Stimulated activated CD4-positive, alpha-beta T cell treated with anti-CD3 and anti-CD28 coated beads, Interleukin-2, amount 100 ng/mL, for 48 hours (primary cell): ENCODE measurements around the gene CRACR2A.
A peak's percentile ranks its signal among the peaks of the same experiment; 100 is the strongest.

Experiments used
- DNase-seq, 2 donors: peaks; one replicate each; pipeline ENCODE4 v3.0.0-alpha.2; 2020

CRACR2A gene

DNA sequence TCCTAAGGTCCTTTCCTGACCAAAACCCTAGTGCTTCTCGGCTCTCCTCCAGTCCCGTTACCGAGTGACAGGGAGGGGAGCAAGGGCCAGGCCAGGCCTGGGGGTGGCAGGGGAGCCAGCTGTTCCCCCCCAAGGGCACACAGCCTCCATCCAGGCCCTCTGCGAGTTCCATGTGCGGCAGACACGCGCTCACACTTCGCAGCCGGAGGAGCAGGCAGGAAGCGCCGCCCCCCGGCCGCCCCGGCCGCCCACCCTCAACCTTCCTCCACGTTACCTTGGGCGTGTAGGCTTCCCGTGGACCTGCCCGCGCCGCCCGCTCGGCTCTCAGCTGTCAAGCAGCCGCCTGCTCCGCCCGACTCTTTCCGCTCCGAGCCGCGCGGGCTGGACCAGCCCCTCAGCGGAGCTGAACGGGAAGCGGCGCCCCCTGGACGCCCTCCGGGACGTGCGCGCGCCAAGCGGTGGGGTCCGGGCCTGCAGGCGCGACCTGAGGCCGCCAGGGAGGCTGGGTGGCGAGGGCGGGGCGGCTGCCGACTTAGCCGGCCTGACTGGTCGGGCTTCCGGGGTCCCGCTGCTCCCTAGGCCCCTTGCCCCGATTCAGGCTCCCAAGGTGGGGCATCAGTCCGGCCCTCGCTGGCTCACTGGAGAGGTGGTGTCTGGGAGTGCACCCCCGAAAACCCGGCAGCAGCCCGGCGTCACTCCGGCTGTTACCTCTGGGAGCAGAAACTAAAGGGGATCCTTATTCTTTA, at the start of gene CRACR2A:
CRACR2A (minus strand) TSS at position 369 of the 746 bp plus-strand sequence. CDS start 56,110 bp downstream, outside the sequence.
- DNase-seq, result peak; percentile 72 to 82

GRCh38 chr12:3797531-3798048, 44.7 kb upstream of the CRACR2A start:
- DNase-seq, result no peak

DNA sequence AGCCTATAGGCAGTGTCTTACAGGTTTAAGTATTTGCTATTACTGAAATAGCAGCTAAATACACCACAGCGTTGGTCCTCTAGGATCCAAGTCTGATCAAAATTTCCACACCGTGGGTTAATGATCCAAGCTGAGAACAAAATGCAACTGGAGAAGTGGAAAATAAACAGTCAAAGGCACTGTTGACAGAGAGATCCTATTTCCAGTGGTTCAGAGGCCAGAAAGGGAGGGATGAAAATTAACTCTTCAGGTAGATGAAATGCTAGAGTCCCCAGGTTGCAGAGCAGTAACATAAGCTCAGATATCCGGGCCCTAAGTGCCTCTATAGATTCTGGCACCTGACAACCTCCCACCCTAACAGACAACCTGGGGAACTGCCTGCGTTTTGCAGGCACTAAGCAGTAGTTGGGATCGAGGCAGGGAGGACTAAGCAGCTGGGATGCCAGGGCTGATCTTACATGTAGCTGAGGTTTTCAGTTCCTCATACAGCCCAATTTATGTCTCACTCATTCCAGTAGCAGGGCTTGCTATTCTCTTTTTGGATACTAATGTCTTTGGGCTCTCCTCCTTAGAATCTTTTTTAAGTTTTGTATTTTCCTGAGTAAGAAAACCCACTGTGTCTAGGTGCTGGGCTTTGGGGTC, 42.7 kb upstream of the CRACR2A start:
- no peak for DNase-seq

- DNase-seq, result no peak
Observed at GRCh38 chr12:3795066-3795465, 42.2 kb upstream of the CRACR2A start.

GRCh38 chr12:3792623-3793288, 39.8 kb upstream of the CRACR2A start:
- no peak for DNase-seq

- no peak for DNase-seq
Observed at GRCh38 chr12:3791256-3791874, 38.5 kb upstream of the CRACR2A start.

- DNase-seq, result no peak
Observed at GRCh38 chr12:3790642-3791041, 37.7 kb upstream of the CRACR2A start.

- no peak for DNase-seq
Observed at GRCh38 chr12:3789838-3790237, 36.9 kb upstream of the CRACR2A start.

DNA sequence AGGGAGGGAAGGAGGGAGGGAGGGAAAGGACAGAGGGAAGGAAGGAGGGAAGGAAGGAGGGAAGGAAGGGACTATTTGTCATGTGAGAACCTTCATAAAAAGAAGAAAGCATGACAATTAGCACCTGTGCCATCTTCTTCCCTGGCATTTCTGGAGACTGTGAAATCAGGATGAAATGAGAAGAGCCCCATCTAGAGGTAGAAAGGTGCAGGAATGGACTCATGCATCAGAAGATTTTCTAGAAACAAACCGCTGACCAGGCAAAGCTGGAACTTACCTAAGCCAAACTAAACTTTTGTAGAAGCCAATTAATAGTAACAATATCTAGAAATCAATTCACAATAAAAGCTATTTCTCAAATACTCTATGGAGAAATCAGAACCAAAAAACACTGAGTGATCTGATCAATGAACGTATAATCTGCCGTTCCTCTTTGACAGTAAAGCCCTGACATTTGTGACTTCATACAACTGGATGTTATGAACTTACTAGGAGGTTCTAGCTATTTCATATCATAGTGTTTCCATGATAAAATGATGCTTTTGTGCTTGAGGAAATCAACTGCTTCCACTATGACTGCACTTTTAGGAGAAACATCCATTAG, 24.4 kb upstream of the CRACR2A start:
- peak in 1 of 2 donors; percentile 6 for DNase-seq

- DNase-seq, result no peak
Observed at GRCh38 chr12:3775385-3776035, 22.6 kb upstream of the CRACR2A start.

DNA sequence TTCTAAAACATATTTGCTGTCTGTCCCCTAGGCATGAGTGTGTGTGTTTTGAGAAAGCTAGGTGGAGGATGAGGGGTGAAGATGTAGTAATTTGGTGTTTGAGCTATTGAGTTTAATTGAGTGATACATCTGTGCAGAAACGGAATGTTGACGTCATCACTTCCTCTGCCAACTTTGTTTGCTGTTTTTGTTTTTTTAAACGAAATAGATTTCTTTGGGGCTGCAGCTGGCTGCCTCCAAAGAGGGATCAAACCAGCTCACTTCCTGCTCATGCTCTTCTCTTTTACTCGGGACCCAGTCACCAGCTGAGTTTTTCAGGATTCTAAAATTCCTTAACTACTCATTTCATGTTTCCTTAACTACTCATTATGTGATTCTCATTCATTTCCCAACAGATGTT, 19.5 kb upstream of the CRACR2A start:
- DNase-seq, result no peak

DNA sequence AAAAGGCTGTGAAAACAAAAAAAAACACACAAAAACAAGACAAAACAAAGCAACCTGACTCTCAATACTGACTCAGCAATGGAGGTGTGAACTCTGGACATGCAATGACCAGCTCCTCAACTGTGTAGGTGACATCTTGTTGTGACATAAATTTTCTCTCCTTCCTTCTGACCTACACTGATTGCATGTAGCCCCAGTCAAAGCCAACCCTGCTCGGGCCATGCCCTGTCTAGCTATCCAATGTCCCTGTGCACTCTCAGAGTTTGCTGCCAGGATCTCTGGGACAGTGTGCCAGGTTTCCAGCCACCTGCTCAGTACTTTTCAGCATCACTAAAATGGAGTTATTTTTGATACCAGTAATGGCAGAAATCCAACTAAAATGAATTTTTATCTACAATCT, 18.9 kb upstream of the CRACR2A start:
- DNase-seq, result no peak

DNA sequence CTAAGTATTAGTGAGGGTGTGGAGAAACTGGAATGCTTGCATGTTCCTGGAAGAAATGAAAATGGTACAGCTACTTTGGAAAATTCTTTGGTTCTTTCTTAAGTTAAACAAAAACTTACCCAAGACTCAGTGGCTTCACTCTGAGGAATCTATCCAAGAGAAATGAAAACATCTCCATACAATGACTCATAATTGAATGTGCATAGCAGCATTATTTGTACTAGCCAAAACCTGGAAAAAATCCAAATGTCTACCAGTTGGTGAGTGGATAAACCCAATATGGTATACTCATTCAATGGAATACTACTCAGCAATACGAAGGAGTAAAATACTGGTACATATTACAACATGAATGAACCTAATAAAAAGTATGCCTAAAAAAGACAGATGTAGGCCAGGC, 18.0 kb upstream of the CRACR2A start:
- DNase-seq, result no peak

DNA sequence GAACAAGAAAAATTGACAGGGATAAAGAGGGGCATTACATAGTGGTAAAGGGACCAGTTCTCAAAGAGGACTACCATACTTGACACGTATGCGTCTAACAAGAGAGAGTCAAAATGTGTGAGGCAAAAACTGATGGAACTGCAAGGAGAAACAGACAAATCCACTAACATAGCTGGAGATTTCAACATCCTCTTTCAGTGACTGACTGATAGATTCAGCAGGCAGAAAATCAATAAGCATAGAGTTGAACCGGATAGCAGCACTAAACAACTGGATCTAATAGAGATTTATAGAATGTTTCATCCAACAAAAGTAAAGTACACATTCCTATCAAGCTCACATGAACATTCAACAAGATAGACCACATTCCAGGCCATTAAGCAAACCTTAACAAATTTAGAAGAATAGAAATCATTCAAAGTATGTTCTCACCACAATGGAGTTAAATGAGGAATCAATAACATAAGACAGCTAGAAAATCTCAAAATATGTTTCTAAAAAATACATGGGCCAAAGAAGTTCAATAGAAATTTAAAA, 16.1 kb upstream of the CRACR2A start:
- no peak for DNase-seq

DNA sequence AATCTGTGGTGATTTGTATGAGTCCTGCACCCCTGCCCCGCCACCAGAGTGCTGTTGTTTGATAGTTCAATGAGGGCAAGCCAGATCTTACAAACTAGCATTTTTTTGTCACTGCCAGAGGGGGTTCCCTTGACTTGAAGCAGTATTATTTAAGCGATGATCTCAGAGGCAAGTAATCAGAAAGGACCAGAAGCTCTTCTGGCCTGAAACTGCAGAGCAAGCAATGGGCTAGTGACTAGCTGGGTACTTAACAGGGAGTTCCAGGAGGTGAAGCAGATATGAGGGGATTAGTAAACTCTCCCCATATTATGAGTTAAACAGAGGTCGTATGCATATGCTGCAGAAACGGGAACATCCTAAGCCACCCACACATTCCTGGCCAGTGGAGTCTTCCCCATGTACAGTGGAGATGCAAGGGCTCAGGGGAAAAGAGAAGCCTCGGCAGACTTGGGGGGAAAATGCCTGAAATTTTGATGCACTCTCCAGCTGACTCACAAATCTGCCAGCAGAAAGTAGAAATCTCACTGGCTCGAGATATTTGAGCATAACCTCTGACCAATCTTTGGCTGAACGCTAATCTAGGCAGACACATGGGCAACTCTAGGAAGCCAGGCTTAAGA, 8.3 kb upstream of the CRACR2A start:
- no peak for DNase-seq

- no peak for DNase-seq
Observed at GRCh38 chr12:3759878-3760277, 7.0 kb upstream of the CRACR2A start.

DNA sequence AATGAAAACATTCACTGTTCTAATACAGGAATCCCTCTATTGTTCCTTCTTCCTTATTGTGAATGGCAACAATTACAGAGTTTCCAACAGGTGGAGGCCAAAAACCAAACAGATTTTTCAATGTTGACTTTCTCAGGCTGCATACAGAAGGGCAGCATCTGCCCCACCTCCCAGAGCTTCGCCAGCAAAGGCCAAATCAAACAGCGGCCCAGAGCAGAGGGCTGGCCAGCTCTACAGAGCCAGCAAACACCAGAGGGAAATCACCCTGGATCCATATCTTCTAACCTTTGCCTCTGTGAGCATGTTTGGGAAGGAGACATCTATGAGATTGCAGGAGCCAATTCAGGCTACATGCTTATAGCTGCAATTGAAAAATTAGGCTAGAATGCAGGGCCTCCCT, 4.4 kb upstream of the CRACR2A start:
- no peak for DNase-seq

- DNase-seq, result no peak
Observed at GRCh38 chr12:3755898-3756297, 3.0 kb upstream of the CRACR2A start.

DNA sequence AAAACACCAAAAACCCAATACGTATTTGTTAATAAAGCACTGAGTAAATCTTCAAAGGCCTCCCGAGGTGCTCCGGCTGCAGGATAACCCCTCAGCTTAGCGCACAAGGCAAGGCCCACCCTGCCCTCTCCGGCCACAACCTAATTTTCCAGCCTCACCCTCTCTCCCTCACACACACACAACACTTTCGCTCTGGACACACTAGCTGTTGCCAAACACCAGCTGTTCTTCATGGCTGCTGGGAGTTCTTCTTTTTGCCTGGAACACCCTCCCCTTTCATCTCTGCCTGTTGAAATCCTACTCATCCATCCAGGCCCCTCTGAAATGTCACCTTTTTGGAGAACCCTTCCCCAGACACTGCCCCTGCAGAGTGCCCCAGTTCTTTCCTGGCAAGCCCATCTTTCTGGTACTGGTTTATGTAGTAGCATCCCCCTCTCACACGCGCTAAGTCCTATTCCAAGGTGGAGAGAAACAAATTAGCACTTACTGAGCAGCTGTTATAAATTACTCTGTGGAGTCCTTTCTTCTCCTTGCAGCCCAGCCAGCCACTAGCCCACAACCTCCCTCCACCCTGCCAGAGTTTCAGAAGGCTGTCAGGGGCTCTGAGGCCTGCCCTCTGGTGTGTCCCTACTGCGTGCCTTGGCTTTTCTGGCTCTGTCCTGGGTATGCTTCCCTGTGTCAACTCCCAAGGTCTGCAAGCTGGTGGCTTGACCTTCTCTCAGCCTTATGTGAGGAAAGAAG, 805 bp upstream of the CRACR2A start:
- no peak for DNase-seq

GRCh38 chr12:3752096-3752709, 706 bp downstream of the CRACR2A start:
- peak; percentile 55 to 57 for DNase-seq
